Activated T-cell treated with anti-CD3 and anti-CD28 coated beads, Interleukin-2, amount 50 U/mL, for 1 hour (primary cell): Measurements from ENCODE around the gene ANXA11.
A peak's percentile ranks its signal among the peaks of the same experiment; 100 is the strongest.
"Not testable (repeated sequence)": the region's sequence is repeated elsewhere in the genome, so short reads cannot be mapped to it uniquely, and the experiment has no call there.

Experiments used
- DNase-seq: peaks from one replicate; pipeline ENCODE4 v3.0.0-alpha.2; 2020

Gene ANXA11

DNA sequence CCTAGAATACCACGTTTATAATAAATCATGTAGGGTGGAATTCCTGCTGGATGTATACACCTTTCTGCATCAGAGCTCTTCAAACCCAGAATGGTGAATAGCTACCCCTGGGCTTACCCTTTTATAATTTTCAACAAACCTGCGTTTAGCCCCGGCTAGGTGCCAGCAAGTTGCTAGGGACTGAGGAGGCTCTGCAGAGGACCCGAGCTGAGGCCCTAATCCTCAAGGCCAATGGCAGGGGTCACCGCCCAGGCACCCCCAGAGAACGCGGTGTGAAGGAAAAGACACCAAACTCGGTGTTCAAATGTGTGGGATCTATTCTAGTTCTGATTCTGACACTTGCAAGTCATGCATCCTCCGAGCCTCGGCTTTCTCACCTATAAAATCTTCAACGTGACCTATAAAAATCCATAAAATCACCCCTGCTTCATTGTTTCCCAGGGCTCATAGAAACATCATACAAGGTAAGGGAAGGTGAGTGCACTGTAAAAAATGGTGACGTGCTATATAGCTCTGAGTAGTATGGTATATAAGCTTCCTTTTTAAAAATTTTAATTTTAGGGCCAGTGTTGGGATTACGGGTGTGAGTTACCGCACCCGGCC is 2.5 kb upstream of the ANXA11 start:
- no peak for DNase-seq

DNA sequence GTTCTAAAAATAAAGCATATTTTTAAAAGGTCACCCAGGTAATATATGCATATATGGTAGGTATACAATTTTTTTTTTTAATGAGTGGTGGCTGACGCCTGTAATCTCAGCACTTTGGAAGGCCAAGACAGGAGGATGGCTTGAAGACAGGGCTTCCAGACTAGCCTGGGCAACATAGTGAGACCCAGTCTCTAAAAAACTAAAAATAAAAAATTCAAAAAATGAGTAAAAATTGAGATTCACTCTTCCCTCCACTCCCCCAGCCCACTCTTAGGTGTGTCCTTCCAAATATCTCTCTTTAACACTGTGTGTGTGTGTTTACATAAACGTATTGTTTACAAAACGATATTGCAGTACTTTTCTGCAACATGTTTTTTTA is 929 bp upstream of the ANXA11 start:
- no peak for DNase-seq

DNA sequence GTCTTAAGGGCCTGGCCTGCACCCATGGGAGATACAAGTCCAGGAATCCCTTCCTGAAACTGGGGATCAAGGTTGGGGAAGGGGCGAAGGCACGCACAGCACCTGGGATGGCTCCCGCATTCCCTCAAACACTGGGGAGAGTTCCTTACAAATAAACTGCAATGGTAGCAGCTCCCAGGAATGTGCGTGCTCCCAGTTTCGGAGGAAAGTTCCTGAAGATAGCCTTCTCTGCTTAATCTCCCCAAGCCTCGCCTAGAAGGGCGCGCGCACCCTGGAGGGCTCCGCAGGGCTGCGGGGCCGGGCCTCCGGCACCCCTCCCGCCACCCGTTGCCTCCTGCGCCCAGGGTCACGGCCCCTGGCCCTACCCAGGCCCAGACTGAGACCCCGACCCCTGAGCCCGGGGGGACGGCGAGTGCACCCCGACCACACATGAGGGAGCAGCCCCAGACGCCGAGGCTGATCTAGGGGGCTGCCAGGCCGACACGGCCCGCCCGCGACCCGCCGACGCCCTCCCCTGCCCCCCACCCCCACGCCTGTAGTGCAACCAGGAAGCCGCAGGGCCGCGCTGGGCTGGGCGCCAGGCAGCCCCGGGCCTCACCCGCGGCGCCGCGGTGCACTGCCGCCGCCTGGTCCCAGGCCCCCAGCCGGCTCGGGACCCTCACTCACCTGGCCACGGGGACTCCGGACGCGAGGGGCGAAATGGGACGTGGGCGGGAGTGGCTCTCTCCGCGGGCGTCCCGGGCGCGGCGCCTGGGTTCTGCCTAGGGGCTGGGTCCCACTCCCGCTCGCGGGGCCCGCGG is 460 bp downstream of the ANXA11 start:
- DNase-seq = no peak

DNA sequence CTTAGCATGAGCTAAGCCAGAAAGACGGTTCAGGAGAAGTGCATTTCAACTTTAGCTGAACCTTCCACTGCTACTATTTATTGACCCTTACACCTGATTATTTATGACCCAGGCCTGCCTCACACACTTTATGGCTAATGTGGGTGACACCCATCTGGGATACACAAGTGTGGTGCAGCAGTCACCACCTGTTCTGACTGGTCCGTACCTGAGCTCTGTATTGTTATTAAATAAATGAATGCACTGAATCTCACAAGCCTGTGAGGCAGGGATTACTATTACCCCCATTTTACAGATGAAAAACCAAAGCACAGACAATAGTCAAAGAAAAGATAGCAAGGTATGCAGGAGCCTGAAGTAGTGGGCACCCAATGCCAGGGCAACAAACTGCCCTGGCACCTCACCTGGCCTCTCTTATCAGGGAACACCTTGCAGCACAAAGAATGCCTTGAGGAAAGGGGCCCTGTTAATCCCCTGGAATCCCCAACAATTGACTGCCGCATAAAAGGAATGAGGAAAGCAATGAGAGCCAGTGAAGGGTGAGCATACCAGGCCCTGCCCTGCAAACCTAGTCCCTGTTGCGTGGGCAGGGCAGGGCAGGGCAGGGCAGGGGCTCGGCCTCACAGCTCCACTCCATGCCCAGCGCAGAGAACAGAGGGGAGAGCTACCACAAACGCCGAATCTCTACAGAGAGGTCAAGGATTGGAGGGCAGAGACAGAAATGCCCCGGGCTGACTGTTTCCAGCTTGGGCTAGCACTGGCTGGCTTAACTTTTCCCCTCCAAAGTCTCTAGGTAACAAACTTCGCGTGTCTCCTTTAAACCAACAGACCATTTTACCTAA is 1.3 kb downstream of the ANXA11 start:
- DNase-seq = no peak

DNA sequence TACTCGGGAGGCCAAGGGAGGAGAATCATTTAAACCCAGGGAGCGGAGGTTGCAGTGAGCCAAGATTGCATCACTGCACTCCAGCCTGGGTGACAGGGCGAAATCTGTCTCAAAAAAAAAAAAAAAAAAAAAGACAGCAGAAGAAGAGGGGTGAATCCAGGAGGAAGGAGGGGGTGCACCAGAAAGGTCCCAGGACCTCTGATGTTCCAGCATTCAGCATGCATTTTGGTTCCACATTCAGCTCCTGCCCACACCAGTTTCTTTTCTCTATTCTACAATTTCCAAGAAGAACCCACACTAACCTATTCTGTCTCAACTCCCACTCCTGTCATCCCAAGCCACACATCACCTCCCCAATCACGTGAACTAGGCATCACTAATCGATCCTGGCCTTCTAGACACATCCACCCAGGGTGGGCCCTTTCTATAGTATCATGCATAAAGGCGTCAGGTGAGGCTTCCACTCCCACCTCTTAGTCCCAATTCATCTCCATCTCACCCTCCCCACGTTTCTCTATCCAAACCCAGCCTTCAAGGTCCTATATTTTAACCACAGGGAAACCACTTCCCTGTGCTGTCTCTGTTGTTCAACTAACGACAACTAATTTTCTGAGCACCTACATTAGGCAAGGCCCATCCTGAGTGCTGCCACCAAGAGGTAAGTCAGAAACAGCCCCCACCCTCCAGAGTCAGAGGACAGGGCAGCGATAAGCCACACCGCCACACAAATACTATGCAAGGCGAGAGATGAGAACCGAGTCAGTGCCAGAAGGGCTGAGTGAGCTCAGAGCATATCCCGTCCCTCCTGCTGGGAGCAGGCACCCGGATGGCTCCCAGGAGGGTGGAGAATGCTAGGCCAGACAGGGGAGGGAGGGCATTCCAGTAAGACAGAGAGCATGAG is 2.2 kb downstream of the ANXA11 start:
- DNase-seq = peak; percentile 64

DNA sequence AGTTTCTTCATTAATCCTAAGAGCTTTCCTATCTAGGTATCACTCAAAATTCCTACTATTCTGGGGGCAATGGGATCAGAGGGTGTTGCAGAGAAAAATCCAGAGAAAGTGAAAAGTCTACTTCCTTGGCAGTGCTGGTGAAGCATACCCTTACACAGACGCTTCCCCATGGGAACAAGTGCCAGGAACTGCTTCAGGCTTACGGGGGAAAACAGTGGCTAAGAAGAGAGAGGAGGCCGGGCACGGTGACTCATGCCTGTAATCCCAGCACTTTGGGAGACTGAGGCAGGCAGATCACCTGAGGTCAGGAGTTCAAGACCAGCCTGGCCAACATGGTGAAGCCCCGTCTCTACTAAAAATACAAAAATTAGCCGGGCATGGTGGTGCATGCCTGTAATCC is 2.8 kb downstream of the ANXA11 start:
- not testable (repeated sequence) for DNase-seq

DNA sequence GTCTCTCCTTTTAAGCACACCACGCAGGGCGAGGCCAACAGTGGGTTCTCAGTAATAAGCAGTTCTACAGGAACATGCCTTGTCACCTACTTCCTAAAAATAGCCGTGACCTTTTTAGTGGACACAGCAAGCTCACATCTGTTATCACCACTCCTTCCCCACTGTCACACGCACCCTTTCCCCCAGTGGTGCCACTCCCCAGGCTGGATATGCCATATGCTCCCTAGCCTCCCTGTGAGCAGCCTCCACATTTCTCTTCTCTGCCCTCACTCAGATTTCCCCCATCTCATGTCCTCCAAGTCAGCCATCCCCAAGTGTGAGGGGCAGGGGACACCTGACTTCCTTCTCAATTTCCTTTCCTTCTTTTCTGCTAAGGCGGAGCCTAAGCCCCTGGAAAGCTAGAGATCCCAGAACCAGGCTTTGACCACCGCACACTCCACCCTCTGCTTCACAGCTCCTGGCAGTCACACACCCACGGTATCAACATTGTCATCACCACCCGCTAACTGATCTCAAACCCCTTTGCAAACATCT is 3.7 kb downstream of the ANXA11 start:
- DNase-seq = no peak

DNA sequence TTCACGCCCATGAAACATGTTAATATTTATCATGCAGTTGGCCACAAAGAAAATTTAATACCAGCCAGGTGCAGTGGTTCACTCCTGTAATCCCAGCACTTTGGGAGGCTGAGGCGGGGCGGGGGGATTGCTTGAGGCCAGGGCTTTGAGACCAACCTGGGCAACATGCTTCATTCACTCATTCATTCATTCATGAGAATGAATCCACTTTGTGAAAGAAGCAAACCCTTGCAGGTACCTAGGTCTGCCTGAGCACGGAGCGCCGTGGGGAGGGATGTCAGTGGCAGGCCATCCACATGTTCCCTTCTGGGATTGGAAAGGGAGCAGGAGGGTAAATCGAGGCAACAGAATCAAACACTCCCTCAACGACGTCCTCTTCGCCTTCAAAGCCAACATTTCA is 4.7 kb downstream of the ANXA11 start:
- DNase-seq = no peak

DNA sequence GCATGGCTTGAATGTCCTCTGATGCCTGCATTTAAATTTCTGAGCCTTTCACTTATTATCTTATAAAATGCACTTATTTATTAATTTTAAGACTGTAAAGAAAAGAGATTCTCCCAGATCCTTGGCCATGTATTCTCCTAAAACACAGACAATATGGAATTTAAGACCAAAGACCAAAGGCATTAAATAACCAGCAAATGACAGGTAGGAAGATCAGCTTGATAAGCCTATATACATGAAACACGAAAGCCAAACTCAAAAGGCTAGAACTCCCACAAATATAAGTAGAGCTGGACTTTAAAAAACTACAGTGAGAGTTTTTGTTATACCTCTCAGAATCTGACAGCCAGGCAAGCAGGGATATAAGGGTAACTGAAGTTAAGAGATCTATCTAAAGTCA is 5.1 kb downstream of the ANXA11 start:
- DNase-seq = no peak

DNA sequence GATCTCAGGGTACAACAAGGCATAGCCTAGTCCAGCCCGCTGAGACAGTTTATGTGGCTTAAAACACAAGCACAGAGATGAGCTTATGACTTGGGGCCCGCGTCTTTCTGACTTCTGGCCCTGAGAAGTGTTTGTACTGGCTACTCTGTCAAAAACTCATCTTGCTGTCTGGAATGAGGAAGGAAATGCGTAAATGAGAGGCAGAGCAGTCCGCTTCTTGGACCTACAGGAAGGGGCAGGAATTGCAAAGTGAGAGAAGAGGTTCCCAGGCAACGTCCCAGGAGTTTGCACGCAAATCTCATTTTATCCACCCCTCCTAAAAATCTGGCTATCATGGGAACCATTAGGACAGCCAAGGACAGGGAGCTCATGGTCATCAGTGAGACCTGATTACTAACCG is 5.5 kb downstream of the ANXA11 start:
- no peak for DNase-seq

DNA sequence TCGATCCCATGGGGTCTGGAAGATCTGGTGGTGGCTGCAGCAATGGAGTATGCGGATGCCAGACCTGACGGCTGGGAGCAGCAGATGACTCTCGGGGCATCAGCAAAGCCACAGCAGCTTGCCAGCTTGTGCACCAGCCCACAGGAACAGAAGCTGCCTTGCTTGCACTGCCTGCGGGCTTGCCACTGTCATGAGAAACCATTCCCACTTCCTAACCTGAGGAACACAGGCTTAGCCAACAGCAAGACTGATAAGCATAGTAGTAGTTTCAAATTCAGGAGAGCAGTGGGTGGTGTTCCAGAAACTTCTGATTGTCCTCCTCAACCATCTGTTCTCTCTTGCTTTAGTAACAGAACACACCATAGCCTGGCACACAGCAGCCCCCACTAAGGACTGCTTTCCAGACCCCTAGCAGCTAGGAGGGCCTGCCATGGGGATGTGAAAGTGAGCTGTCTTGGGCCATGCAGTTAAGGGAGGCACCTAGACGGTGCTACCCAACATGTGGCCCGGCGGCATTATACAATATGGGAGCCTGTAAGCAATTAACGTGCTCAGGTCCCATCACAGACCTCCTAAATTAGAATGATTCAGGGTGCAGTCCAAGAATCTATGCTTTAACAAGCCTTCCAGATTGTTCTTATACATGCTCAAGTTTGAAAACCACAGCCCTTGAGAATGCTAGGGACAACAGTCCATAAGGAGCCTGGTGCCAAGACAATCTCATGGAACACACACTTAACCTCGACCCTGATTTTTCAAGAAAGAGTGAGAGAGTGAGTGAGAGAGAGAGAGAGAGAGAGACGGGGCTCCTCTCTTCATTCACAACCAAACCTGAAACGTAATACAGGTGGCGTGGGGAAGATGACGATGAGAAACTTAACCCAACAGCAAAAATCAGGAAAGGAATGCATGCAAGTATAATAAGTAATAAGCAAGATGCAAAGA is 7.1 kb downstream of the ANXA11 start:
- DNase-seq = no peak

DNA sequence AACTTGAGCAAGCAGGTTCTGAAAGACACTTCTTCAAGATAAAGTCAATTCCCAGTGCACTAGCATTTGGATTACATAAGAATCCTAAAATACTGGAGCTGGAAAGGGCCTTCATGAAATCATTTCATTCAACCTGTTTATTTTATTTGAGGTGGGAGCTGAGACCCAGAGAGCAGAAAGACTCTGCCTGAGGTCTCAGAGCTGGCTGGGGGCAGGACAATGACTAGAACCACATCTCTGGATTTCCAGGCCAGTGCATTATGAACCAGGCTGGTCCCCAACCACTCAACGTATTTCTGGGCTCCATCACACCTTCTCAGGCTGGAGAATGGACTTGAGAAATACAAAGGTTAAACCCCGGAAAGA is 8.4 kb downstream of the ANXA11 start:
- no peak for DNase-seq

DNA sequence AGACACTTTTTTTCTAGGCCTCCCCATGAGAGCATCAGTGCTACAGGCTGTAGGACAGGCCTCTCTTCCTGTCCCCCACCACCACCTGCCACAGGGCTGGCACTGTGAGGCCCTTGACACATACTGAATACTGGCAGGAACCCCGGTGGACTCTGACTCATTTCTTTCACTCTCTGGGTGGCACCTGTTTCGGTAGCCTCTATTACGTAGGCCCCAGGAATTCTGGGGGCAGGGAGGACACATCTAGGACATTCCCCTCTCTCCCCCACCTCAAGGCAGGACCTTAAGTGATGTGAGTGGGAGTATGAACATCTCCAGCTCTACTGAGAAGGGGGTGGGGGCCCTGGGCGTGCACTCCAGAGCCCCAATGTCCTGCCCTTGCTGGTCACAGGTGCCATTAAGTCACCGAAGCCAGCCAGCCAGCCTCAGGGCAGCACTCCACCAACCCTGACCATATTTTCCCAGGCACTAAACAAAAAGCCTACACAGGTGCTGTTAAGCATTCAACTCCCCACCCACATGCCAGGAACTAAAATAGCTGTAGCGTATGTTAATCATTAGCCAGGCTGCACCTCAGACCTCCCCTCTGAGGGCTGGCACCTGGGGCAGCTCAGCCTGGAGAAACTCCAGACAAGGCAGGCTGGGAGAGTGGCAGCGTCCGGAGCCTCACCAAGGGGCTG is 8.9 kb downstream of the ANXA11 start:
- DNase-seq = peak; percentile 58

DNA sequence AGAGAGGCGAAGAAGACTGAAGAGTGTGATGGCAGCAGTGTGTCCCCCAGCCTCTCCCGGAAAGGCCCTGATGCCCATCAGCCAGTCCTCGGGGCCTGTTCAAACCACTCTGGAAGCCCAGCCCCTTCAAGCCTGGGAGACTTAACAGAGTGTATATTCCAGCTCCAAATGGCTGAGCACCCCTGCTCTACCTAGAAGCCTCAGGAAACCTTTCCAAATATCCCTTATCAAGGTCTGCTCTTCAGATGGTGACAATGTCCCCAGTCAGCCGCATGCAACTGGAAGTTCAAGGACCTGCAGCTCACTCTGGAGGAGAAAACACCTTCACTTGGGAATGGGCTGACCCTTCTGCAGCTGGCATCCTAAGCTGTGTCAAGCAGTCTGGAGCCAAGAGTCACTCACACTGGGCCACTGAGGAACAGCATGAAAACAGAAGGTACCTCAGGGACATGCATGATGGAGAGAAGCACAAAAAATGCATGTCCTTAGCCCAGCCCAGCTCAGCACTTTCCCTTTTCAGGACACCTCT is 10.2 kb downstream of the ANXA11 start:
- no peak for DNase-seq

DNA sequence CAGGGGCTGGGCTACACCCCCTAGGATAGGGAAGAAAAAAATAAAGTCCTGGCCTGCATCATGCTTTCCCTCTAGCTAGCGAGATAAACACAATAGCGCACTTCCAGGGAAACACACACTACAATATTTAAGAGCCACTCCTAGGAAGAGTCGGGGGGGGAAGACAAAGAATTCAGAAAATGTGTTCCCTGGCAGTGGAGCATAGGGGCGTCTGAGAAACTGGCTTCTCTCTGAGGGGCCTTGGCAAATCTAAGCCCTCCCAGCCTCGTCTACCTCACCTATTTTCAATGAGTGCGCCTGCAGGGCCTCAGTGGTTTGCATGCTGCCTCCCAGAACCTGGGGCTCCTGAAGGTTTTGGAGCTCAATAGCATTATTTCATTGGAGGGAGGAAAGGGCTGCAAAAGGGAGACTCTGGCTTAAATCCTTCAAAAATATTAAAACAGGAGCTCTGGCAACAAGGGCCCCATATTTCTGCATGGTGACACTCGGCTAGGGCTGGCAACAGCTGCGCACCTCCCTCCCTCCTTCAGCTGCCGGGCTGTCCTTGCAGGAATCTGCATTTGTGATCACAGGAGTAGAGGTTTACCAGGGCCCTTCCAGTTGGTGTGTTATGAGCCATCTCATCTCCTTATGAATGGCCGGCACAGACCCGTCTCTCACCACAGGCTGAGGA is 10.8 kb downstream of the ANXA11 start:
- no peak for DNase-seq

DNA sequence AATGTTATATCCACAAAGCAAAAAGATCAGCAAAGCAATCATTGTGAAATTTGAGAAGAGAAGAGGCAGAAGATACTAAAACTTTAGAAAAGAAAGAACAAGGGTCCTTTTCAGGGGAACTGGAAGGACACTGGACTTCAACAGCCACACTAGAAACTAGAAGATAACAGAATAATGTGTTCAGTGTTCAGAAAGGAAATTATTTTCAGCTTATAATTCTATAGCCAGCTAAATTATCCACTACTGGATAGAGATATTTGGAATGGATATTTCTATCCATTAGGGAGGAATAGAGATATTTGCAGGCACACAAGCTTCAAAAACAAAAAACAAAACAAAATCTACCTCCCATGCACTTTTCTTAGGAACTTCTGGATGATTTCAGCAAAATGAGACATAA is 12.8 kb downstream of the ANXA11 start:
- no peak for DNase-seq

DNA sequence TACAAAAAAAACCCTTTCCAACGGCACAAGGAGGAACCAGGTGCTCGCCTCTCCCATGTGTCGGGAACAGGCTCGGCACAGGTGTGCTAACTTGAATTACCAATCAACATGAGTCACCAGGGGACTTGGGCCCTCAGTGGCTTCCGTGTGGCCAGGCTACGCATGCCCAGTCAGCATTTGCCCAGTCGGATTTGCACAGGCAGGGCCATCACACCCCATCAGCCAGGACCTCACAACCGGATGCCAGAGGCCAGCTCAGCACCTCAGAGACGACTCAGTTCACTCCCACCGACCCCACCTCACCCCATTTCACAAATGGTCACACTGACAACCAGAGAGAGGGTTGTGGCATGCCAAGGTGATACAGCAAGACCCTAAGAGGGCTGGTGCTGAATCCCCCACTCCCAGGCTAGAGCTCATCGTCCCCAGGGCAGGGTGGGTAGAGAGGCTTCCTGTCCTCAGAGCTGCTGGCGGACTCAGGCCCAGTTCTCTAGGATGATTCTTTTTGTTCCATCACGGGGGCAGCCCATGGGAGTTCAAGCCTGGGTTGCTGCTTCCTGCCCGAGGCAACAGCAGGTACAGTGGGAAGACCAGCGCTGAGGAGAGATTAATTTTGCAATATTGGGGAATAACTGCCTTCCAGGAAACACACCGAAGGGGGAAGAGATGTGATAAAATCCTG is 13.6 kb downstream of the ANXA11 start:
- DNase-seq = no peak

DNA sequence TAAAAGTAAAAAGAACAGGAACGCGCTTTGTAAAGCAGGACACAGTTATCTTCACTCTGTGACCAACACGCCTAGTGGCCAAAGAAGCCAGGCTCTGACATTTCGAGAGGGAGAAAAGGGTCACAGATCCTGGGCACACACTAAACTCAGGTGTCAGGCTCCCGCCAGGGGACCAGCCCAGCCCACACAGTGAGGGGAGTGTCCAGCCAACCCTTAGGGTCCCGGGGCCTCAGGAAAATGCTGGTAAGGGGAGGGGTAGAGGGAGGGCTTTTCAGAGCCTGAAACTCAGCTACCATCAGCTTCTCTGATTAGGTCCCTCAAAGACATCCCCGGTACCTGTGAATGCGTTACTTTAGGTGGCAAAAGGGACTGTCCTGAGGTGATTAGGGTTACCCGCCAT is 16.6 kb downstream of the ANXA11 start:
- no peak for DNase-seq
